NT2/D1 (cell line): Measurements from ENCODE around the gene ZMYND19.

ENCODE experiments used
- DNase-seq: peaks from one replicate; pipeline ENCODE4 v3.0.0-alpha.2; 2011; ENCODE audit warnings: low read depth, low spot score
- H3K27me3 ChIP-seq: 2 replicates; pipeline ENCODE4 v1.6.0; 2011; ENCODE audit warnings: mild to moderate bottlenecking; ENCODE audit not compliant: insufficient read length, insufficient read depth
- H3K36me3 ChIP-seq: 2 replicates; pipeline ENCODE4 v1.6.1; 2011; ENCODE audit warnings: mild to moderate bottlenecking, low read length, mixed read lengths; ENCODE audit not compliant: insufficient read depth, insufficient read length
- H3K4me1 ChIP-seq: 2 replicates; pipeline ENCODE4 v1.5.1; 2011; ENCODE audit not compliant: insufficient read depth, insufficient read length
- H3K4me3 ChIP-seq: 2 replicates; pipeline ENCODE4 v1.5.1; 2011; ENCODE audit warnings: low read depth; ENCODE audit not compliant: insufficient read length
- H3K9ac ChIP-seq: 2 replicates; pipeline ENCODE4 v1.6.0; 2011; ENCODE audit warnings: low read depth; ENCODE audit not compliant: insufficient read length
- H3K9me3 ChIP-seq: 2 replicates; pipeline ENCODE4 v1.5.1; 2011; ENCODE audit warnings: mild to moderate bottlenecking, low read length; ENCODE audit not compliant: insufficient read depth
- SUZ12 ChIP-seq: IDR thresholded peaks from 2 replicates; pipeline ENCODE4 v1.6.1; 2011; ENCODE audit not compliant: insufficient read length, insufficient read depth; ENCODE audit errors: extremely low read depth
- YY1 ChIP-seq: IDR thresholded peaks from 2 replicates; pipeline ENCODE4 v1.6.1; 2011; ENCODE audit not compliant: insufficient read length, insufficient read depth
- ZNF274 ChIP-seq: IDR thresholded peaks from 2 replicates; pipeline ENCODE4 v1.6.1; 2011; ENCODE audit warnings: mild to moderate bottlenecking, low read depth, low read length

ZMYND19 gene

DNA sequence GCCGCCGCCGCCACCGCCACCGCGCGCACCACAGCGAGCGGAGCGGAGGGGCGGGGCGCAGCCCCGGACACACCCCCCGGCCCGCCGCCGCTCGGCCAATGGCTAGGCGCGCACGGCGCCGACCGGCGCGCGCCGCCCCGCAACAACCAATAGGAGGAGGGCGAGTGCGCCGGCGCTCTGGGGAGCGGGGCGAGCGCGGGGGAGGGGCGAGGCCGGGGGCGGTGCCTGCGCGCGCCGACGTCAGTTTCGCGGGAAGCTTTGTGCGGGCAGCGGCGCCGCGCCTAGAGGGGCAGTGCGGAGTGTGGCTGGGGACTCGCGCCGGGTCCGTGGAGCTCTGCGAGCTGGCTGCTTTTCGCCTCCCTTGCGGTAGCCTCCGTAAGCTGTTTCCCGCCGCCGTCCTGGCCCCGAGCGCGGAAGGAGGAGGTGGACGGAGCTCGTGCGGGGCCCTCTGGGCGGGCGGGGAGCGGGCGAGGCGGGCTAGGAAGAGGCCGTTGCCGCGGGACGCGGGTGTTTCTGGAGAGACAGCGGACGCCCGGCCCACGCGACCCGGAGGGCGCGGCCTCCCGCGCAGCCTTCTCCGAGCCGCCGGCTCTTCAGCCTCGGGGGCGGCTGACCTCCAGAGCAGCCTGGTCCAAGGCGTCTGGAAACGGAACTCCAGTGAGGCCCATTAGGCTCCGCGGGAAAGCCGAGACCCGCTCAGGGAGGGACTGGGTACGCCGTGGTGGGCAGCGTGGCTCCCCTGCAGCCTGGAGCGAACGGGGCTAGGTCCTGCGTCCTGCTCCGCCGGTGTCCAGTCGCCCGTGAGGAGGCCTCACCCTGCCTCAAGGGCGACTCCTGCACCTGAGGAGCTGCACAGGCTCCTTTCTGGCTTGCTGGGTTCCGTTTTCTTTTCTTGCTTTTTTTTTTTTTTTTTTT lies at the start of gene ZMYND19:
Gene ZMYND19, minus strand, starts transcription at position 44 of the 915 bp plus-strand sequence. CDS start 249 bp downstream, outside the sequence.
- H3K4me1 ChIP-seq, result peaks cover 22% of the 10 kb centered on the region
- TF ChIP-seq ZNF274 (no peak), YY1 (no peak), SUZ12 (no peak)
- peaks cover 42% of the 10 kb centered on the region for H3K36me3 ChIP-seq
- peak within 1 kb of the TSS; percentile 96 for H3K4me3 ChIP-seq
- no peaks in the 10 kb centered on the region for H3K27me3 ChIP-seq
- DNase-seq, result peak; percentile 77
- peak within 1 kb of the TSS; percentile 99 for H3K9ac ChIP-seq
- H3K9me3 ChIP-seq, result no peaks in the 10 kb centered on the region

DNA sequence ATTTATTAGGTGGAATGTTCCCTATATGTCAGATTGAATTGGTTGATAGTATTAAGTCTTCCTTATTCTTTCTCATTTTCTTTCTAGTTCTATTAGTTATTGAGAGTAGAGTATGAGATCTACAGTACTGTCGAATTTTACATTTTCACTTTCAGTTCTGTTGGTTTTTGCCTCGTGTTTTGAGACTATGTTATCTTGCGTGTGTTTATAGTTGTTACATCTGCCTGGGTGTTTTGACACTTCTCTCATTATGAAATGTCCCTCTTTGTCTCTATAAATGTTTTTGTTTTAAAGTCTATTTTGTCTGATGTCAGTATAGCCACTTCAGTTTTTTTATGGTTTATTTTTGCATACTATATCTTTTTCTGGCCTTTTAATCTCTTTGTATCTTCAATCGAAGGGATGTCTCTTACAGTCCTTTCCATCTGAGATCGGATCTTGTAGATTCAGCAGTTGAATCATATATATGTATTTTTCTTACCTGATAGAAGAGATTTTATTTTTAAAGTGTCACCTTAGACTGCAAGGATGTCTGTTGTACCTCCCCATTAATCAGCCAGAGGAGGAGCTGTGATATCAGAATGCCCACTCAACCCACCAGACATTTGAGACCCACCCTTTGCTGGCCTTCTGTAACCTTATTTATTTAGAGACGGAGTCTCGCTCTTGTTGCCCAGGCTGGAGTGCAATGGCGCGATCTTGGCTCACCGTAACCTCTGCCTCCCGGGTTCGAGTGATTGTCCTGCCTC lies 49.2 kb upstream of the ZMYND19 start:
- Histone ChIP-seq H3K9ac (no peak overlapping the region), H3K9me3 (no peaks in the 10 kb centered on the region), H3K27me3 (no peaks in the 10 kb centered on the region), H3K4me1 (peaks cover 3% of the 10 kb centered on the region), H3K36me3 (peaks cover 44% of the 10 kb centered on the region), H3K4me3 (no peak overlapping the region)
- TF ChIP-seq ZNF274, result no peak
- TF ChIP-seq SUZ12, result no peak
- TF ChIP-seq YY1, result no peak
- DNase-seq, result no peak

DNA sequence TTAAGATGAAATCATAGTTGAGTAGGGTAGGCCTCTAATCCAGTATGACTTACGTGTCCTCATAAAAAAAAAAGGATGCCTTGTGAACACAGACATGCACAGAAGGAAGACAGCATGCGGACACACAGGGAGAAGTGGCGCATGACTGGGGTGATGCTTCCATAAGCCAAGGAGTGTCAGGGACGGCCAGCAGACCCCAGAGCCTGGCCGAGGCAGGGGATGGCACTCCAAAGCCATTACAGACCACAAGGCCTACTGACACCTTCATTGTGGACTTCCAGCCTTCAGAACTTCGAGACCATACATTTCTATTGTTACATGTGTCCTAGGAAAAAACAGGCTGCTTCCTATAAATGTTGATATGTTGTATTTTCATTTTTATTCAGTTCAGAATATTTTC lies 48.4 kb upstream of the ZMYND19 start:
- H3K9me3 ChIP-seq, result no peaks in the 10 kb centered on the region
- H3K4me3 ChIP-seq, result no peak overlapping the region
- H3K36me3 ChIP-seq, result peaks cover 40% of the 10 kb centered on the region
- H3K9ac ChIP-seq, result no peak overlapping the region
- no peak for DNase-seq
- H3K4me1 ChIP-seq, result no peaks in the 10 kb centered on the region
- H3K27me3 ChIP-seq, result no peaks in the 10 kb centered on the region
- TF ChIP-seq SUZ12 (no peak), ZNF274 (no peak), YY1 (no peak)

DNA sequence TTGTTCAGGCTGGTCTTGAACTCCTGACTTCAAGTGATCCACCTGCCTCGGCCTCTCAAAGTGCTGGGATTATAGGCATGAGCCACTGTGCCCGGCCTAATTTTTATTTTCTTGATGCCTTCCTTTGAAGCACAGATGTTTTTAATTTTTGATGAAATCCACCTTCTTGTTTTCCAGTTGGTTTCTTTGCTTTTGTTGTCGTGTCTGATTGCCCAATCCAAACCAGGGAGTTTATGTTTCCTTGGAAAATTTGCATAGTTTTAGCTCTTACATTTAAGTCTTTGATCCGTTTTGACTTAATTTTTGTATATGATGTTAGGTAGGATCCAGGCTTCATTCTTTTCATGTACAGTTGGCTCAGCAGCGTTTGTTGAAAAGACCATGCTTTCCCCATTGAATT lies 43.7 kb upstream of the ZMYND19 start:
- H3K9ac ChIP-seq, result no peak overlapping the region
- peaks cover 4% of the 10 kb centered on the region for H3K4me1 ChIP-seq
- no peaks in the 10 kb centered on the region for H3K27me3 ChIP-seq
- H3K4me3 ChIP-seq, result no peak overlapping the region
- no peak for DNase-seq
- no peaks in the 10 kb centered on the region for H3K9me3 ChIP-seq
- peaks cover 15% of the 10 kb centered on the region for H3K36me3 ChIP-seq
- TF ChIP-seq YY1, result no peak

DNA sequence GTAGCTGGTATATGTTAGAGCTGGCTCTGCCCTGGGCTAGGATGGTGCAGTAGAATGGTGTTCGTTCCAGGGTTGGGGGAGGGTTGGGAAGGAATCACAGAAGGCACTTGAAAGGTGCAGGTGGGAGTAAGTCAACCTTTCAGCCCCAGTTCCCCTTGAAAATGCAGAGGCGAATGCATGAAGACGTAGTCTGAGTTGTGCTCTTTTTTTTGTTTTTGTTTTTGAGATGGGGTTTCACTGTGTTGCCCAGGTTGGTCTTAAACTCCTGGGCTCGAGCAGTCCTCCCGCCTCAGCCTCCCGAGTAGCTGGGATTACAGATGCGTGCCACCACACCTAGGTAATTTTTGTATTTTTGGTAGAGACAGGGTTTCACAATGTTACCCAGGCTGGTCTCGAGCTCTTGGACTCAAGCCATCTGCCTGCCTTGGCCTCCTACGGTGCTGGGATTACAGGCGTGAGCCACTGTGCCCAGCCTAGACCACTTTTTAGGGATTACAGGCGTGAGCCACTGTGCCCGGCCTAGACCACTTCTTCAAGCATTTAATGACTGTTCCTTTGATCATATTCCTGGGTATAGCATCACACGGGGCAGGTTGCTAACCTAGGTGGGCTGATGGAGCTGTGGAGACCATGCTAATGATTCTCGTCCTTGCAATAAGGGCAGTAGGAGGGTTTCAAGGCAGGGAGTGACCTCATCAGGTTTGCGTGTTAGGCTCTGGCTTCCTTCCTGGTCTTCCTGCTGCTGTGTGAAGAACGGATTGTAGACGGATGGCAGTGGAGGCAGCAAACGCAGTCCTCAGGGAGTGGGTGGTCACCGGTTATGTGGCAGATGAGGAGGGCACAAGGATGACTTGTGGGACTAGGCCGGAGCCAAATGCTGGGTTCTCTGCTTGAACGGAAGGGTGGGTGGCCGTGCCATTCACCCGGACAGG lies 42.2 kb upstream of the ZMYND19 start:
- Histone ChIP-seq H3K27me3 (no peaks in the 10 kb centered on the region), H3K9me3 (no peaks in the 10 kb centered on the region), H3K4me3 (no peak overlapping the region), H3K9ac (peak overlapping the region; percentile 6), H3K4me1 (peaks cover 7% of the 10 kb centered on the region), H3K36me3 (peaks cover 11% of the 10 kb centered on the region)
- TF ChIP-seq YY1, result no peak
- TF ChIP-seq ZNF274, result no peak
- no peak for TF ChIP-seq SUZ12
- DNase-seq, result no peak

DNA sequence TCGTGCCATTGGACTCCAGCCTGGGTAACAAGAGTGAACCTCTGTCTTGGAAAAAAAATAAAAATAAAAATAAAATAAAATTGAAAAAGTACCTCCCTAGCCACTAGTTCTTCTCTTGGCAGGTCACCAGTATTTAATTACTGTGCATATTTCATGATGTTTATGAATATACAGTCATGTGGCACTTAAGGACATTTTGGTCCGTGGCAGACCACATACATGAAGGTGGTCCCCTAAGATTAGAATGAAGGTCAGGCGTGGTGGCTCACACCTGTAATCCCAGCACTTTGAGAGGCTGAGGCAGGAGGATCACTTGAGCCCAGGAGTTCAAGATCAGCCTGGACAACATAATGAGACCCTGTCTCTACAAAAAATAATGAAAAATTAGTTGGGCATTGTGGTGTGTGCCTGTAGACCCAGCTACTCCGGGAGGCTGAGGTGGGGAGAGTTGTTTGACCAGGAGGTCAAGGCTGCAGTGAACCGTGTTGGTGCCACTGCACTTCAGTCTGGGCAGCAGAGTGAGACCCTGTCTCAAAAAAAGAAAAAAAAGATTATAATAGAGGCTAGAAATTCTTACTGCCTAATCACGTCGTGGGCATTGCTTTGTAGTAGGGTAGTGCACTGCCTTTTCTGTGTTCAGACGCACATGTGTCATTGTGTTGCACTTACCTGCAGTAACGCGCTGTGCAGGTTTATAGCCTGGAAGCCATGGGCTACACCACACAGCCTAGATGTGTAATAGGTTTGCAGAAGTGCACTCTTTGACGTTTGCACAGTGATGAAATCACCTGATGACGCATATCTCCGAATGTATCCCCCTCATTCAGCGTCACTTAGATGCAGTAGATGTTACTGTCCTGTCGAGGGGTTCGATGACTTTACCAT lies 41.3 kb upstream of the ZMYND19 start:
- TF ChIP-seq YY1 (no peak), ZNF274 (no peak), SUZ12 (no peak)
- H3K36me3 ChIP-seq, result peaks cover 11% of the 10 kb centered on the region
- no peak overlapping the region for H3K4me3 ChIP-seq
- no peak overlapping the region for H3K9ac ChIP-seq
- peaks cover 7% of the 10 kb centered on the region for H3K4me1 ChIP-seq
- no peaks in the 10 kb centered on the region for H3K9me3 ChIP-seq
- no peaks in the 10 kb centered on the region for H3K27me3 ChIP-seq
- no peak for DNase-seq
